Retina (tissue), 1 donor: ENCODE data around the gene CABP4.

ENCODE experiments used
- DNase-seq: peaks from one replicate; pipeline ENCODE4 v3.0.0-alpha.2; 2016

CABP4 gene

DNA sequence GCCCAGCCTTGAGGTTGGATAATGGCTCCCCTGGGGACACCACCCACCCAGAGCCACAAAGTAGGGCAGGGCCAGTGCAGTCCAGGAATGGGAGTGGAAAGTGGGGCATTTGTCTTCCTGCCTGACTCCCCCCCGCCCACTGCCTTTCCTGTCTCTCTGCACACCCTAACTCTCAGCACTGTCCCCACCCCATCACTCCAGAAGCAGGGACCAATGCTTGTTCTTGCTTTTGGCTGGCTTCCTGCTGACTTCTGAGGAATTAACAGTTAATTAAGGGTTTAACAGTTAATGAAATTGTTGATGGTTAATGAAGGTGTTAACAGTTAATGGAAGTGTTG, 45.3 kb downstream of the CABP4 start:
- DNase-seq: no peak

DNA sequence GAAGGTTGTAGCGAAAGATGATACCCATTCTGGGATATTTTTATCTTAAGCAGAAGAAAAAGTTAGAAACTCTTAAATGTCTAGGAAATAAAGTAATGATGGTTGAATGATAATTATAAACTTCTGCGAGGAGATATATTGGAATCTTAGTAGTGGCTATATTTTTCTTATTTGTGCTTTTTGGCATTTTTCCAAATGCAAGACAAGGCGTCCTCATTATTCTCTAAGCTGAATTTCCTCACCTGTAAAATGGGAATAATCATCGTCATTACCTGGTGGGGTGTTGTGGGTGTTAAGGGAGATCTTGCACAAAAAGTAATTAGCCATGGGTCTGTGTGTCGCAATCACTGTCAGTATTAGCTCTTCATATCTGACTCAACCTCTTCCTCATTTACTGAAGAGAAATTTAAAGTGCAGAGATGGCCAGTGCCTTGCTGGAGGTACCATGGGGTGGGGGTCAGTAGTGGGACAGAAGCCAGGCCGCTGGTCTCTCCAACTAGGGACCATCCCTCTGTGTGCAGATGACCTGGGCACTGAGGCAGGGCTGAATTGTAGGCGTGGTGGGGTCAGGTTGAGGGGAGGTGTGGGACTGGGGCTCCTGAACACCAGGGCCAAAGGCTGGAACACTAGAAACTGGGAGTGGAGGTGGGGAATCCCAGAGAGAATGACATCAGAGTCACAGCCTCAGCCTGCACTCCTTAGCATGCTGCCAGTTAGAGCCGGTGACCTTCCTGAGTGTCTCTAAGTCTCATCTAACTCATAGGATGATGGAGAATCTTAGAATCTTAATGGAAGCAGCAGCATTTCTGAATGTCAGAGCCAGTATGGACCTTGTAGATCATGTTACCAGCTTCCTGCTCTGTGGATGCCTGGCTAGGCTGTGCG, 45.9 kb downstream of the CABP4 start:
- DNase-seq: no peak

DNA sequence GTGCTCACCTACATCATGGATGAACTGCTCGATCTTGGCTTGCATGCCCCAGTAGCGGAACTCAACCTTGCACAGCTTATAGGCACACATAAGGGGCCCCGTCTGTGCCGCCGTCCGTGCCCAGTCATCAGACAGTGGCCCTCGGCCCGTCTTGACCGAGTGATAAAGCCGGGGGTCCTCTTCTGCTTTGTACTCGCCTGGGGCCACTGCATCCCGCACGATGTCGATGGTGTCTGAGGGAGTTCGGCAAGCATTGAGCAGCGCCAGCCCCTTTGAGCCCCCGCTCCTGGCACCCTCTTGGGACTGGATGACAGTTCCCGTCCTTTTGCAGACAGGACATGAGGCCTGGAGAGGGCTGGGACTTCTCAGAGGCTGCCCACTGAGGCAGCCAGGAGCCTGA, 46.7 kb downstream of the CABP4 start:
- DNase-seq: no peak

DNA sequence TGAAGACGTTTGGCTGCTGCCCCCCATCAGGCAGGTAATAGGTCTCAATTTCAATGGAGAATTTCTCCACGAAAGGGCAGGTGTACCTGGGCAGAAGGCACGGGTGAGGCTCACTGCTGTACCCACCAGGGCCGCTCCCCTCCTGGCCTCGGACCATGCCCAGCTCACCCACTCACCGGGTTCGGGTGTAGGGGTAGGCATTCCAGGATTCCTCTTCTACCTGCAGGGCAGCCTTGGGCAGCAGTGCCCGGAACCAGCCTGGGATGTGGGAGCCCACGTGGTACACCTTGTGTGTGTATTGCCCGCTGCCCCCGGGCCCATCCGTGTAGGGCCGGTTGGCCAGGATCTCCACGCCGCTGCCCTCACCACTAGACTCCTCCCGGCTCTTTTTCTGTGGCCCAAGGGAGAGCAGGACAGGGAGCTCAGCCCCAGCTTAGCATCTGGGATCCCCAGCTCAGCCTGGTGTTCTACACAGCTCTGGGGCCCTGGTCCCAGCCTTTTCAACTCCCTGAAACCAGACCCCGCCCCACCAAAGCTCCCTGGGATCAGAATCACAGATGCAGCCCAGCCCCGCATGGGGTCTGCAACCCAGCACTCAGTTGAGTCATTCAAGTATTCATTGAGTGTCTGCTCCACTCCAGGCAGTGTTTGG, 47.3 kb downstream of the CABP4 start:
- no peak for DNase-seq

DNA sequence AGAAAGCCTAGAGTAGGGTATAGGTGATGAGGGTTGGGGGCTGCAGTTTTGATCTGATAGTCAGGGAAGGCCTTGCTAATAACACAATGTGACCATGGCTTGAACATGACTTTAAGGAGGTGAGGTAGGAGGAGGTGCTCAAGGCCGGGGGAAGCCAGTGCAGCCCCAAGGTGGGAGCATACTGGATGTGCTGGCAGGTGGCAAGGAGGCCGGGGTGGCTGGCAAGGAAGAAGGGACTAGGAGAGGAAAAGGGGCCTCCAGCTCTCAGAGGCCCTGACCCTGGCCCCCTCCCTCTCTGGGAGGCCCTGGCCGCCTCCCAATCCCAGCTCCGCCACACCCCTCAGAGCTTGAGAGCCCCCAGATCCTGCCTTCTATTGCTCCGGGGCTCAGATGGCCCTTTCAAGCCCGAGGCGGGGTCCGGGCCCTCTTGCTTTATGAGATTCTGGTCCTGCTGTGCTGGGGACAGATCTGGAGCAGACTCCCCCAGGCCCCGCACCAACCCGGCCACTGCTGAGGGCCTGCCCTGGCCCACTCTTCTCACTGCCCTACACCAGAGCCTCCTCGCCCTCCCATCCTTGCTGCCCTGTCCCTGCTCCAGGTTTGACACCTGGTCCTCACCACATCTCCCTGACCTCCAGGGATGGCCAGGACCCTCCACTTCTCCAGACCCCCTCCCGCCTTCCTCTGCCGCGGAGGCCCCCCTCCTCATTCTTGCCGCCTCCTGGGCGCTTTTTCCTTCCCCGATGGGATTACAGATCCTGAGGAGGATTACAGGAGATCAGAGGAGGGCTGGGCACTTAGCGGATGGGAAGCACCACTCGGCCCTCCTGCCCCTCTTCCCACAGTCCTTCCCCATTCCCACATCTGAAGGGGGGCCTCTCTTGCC, 48.2 kb downstream of the CABP4 start:
- peak; percentile 61 for DNase-seq

DNA sequence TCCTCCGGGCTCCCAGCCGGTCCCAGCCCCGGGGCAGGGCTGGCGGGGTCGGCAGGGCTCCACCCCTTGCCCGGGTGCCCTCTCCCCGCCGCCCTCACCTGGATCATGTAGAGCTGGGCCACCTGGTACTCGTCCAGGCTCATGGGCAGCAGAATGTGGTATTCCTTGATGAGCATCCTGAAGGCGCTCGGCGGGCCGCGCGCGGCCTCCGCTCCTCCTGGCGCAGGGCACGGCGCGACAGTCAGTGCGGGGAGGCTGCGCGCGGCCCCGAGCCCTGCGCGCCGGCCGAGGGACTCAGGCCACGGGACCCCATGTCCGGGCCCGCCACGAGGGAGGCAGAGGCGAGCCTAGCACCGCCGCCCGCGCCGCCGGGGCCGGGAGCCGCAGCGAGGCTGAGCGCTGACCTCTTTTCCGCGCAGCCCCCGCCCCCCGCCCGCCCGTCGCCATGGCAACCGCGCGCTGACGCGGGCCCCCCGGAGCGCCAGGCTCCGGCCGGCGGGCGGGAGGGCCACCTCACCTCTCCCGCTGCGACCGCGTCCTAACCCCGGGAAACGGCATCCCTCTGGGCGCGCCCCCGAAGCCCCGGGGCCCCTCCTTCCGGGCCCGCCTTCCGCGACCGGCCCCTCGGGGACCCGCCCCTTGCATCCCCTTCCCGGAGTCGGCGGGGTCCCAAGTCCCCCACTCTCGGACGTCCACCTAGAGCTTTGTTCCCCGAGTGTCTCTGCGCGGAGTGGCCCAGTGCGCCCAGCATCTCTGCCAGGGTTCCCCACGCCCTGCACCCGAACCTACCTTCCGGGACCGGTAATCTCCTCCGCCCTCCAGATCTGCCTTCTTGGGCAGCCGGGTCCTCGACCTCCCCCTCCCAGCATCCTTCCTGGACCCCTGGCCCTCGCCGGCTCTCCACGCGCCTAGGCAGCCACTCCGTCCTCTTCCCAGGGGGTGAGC, 49.1 kb downstream of the CABP4 start:
- DNase-seq: peak; percentile 88

DNA sequence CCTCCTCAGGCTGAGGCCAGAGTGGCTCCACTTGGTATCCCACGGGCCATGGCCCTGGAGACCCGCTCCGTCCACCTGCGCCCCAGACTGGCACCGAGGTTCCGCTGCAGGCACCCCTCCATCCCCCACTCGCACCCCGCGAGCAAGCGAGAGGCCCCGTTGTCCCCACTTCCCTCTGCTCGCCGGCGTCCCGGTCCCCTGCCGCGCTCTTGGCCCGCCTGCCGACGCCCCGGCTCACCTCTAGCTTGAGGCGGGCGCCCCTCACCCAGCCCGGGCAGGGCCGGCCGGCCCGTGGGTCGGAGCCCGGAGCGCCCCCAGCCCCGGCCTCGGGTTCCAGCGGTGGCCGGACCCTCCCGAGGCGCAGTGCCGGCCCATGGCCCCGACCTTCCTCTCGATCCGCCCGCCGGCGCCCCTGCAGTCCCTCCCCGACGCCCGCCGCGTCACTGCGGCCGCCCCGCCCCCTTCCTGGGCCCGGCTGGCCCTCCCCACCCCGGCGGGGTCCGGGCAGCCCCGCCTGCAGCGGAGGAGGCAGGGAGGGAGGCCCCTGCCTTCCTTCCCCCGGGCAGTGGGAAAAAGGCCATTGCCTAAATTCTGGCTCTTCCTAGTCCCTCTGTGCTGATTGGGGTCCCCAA, 49.9 kb downstream of the CABP4 start, which contains the start of gene PITPNM1:
PITPNM1 (minus strand) TSS at position 414 of the 632 bp plus-strand sequence. CDS start 1,183 bp downstream, outside the sequence.
- no peak for DNase-seq

DNA sequence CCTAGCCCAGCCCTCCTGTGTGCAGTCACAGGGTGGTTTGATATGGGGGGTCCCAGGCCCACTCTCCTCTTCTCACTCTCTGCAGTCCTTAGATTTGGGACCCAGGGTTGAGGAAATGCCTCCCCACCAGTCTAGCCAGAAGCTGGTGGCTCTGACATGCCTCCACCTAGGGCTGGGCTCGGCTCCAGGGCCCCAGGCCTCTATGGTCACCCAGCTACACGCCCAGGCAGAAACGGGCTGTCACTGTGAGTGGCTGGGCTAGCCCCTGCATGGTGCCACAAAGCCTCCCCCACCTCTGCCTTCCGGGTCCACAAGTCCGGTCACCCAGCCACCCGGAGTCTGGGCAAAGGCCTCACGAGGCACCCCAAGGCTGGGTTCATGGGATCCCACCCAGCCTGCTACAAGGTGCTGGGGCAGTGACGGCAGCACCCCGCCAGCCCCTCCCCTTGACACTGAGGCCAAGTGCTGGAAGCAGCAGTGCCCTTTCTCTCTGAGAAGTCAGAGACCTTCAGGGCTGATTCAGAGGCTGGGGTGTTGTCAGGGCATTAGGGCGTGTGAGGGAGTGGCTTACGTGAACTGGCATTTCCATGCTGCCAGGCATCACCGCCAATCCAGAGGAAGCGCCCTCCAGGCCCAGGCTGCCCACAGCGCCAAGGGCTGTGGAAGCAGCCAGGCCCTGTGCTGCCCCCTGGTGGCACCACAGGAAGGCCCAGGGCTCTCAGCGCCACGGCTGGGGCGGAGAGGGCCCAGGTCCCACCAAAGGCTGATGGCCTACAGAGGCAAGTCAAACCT, 50.6 kb downstream of the CABP4 start:
- DNase-seq: peak; percentile 91

DNA sequence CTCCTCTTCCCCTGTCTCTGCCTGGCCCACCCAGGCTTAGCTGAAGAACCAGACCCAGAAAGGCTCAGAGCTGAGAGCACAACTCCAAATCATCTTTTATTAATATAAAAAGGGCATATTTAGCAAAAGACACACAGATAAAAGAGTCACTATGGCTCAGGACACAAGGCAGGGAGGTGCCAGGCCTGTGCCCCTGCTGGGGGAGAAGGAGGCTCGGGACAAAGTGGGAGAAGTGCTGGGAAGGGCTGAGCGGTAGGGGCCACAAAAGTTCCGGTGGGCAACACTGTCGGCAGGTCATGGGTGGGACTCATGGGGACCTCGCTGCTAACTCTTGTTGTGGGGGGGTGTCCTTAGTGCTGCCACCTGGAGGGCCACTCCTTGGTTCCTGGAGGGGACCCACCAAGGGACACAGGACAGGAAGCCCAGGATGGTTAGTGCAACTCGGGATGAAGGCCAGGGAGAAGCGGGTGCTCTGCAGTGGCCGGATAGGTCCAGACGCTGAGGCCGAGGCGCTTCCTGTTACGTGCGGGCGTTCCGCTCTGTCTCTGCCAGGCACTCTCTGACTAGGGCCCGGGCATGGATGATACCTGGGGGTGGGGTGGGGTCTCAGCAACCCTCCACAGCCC, 51.4 kb downstream of the CABP4 start:
- DNase-seq: no peak

DNA sequence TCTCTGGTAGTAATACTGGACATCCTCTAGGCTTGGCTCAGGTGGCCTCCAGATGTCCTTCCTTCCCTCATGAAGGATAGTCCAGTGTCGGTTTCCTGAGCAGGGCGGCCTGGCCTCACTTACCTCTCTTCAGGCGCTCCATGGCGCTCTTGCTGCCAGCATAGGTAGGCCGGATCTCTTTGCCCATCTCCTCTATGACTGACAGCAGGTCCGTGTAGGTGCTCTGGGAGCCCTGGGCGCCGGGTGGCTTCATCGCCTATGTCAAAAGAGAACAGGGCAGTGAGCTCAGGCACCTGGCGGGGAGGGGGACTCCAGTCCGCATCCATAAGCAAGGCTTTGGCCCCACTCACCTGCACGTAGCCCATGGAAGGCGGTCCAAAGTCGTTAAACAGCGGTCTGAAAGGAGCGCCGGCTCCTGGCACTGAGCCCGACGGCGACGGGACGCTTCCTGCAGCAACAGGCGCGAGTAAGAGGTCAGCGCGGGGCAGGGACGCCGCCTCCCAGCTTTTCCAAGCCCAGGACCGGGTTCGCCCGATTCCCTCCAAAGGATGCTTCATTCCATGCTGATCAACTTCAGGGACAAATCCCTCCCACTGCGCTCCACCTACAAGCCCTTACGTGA, 52.2 kb downstream of the CABP4 start:
- no peak for DNase-seq

DNA sequence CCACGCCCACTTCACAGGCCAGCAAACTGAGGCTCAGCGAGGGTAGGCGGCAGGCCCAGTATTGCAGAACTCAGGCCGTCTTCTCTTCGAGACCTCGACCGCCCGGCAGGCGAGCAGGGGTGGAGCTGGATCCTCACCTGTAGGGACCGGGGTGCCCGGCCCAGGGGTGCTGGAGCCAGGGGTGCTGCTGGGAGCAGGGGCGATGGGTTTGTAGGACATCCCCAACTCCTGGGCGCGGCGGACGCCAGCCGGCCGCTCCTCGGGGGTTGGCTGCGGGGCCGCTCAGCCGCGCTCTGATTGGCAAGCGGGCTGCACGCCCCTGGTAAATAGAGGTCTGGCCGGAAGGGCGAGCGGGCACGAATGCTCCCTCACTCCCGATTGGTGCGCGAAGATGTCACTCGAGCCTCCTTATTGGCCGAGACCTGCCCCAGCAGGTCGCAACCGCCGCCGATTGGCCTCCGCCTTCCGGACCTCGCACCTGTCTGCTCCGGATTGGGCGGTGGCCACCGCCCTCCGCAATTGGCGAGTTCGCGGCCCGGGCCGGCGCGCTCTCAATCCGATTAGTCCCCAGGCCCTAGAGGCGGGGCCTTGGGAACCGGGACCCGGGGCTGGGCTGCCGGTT, 52.8 kb downstream of the CABP4 start, which contains the start of gene CDK2AP2:
CDK2AP2 (minus strand) TSS at position 299 of the 622 bp plus-strand sequence; CDS start at position 219, 80 bp downstream.
- peak; percentile 100 for DNase-seq

DNA sequence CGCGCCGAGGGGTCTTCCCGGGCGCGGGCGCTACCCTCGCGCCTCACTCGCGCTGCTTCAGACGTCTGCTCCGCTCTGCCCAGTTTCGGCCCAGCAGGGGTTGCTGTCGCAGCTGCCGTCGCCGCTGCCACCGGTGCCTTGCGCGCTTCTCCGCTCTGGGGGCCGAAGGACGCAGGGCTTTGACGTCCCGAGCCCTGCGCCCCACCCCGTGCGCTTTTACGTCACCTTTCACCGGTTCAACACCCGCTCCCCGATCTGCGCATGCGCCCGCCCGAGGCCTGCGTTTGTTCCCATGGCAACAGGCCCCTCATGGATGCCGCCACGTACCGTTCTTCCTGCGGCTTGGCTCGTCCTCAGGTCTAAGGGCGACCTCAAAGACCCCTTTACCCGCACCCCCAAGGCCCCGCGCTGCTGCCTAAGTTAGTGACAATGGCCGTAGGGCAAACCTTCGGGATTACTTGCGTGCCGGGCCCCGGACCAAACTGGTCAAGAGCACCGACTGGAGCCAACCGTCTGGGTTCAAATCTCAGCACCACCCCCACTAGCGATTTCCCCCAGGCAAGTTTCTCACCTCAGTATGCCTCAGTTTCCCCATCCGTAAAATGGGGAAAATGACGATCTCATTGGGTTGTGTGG, 53.5 kb downstream of the CABP4 start:
- peak; percentile 100 for DNase-seq

DNA sequence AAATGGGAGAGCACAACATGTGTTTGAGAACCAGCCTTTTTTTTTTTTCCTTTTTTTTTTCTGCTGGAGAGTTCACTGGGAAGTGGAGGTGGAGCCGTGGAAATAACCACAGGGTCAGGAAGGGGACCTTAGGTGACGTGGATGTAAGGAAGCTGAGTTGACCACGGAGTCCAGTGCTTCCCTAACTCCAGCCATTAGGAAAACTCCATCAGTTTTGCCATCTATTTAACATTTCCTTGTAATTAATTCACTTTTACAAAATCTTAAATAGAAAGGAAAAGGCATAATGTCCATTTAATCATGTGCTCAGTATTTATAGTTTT, 54.8 kb downstream of the CABP4 start:
- DNase-seq: no peak
